ENCODE results near the gene RNF123.

The RNF123 gene

GRCh38 chr3:49652218-49652902, 37.0 kb upstream of the RNF123 start:
- Histone ChIP-seq H3K9me3 (ENCODE audit: low read length) (no peaks in the 10 kb centered on the region), H3K9ac (ENCODE audit: low read length) (no peak overlapping the region), H3K27ac (ENCODE audit: low read depth, low read length) (no peak overlapping the region), H3K4me3 (ENCODE audit: low read depth in 1 of 2, low read length in 2 of 2) (no peak overlapping the region), H3K4me1 (ENCODE audit: insufficient read depth, low read length) (no peaks in the 10 kb centered on the region), H3K27me3 (ENCODE audit: control insufficient read depth in 1 of 2, insufficient read depth in 2 of 2, low read length in 2 of 2) (peaks cover 0 to 4% of the 10 kb centered on the region in 2 donors), H3K36me3 (ENCODE audit: insufficient read depth, low read length) (no peaks in the 10 kb centered on the region)

GRCh38 chr3:49652903-49653415, 36.4 kb upstream of the RNF123 start:
- no peak overlapping the region for H3K27ac ChIP-seq (ENCODE audit: low read depth, low read length)
- H3K36me3 ChIP-seq (ENCODE audit: insufficient read depth, low read length): no peaks in the 10 kb centered on the region
- no peaks in the 10 kb centered on the region for H3K4me1 ChIP-seq (ENCODE audit: insufficient read depth, low read length)
- no peak overlapping the region for H3K4me3 ChIP-seq (ENCODE audit: low read depth in 1 of 2, low read length in 2 of 2)
- peaks cover 0 to 4% of the 10 kb centered on the region in 2 donors for H3K27me3 ChIP-seq (ENCODE audit: control insufficient read depth in 1 of 2, insufficient read depth in 2 of 2, low read length in 2 of 2)
- no peaks in the 10 kb centered on the region for H3K9me3 ChIP-seq (ENCODE audit: low read length)
- H3K9ac ChIP-seq (ENCODE audit: low read length): no peak overlapping the region

GRCh38 chr3:49653621-49654020, 35.7 kb upstream of the RNF123 start:
- no peak overlapping the region for H3K27ac ChIP-seq (ENCODE audit: low read depth, low read length)
- H3K9ac ChIP-seq (ENCODE audit: low read length): no peak overlapping the region
- no peak overlapping the region for H3K4me3 ChIP-seq (ENCODE audit: low read depth in 1 of 2, low read length in 2 of 2)
- H3K27me3 ChIP-seq (ENCODE audit: control insufficient read depth in 1 of 2, insufficient read depth in 2 of 2, low read length in 2 of 2): peaks cover 0 to 4% of the 10 kb centered on the region in 2 donors
- no peaks in the 10 kb centered on the region for H3K9me3 ChIP-seq (ENCODE audit: low read length)
- H3K4me1 ChIP-seq (ENCODE audit: insufficient read depth, low read length): no peaks in the 10 kb centered on the region
- no peaks in the 10 kb centered on the region for H3K36me3 ChIP-seq (ENCODE audit: insufficient read depth, low read length)

GRCh38 chr3:49654176-49654825, 35.1 kb upstream of the RNF123 start:
- no peak overlapping the region for H3K27ac ChIP-seq (ENCODE audit: low read depth, low read length)

GRCh38 chr3:49654955-49655556, 34.3 kb upstream of the RNF123 start:
- Histone ChIP-seq H3K4me3 (ENCODE audit: low read depth in 1 of 2, low read length in 2 of 2) (no peak overlapping the region), H3K4me1 (ENCODE audit: insufficient read depth, low read length) (no peaks in the 10 kb centered on the region), H3K9me3 (ENCODE audit: low read length) (no peaks in the 10 kb centered on the region), H3K27ac (ENCODE audit: low read depth, low read length) (no peak overlapping the region), H3K36me3 (ENCODE audit: insufficient read depth, low read length) (no peaks in the 10 kb centered on the region), H3K27me3 (ENCODE audit: control insufficient read depth in 1 of 2, insufficient read depth in 2 of 2, low read length in 2 of 2) (peaks cover 0 to 4% of the 10 kb centered on the region in 2 donors), H3K9ac (ENCODE audit: low read length) (no peak overlapping the region)

More at GRCh38 chr3:49654176-49654825, 35.1 kb upstream of the RNF123 start:
- H3K4me1 ChIP-seq (ENCODE audit: insufficient read depth, low read length): no peaks in the 10 kb centered on the region
- peaks cover 0 to 4% of the 10 kb centered on the region in 2 donors for H3K27me3 ChIP-seq (ENCODE audit: control insufficient read depth in 1 of 2, insufficient read depth in 2 of 2, low read length in 2 of 2)
- H3K9ac ChIP-seq (ENCODE audit: low read length): no peak overlapping the region
- no peaks in the 10 kb centered on the region for H3K36me3 ChIP-seq (ENCODE audit: insufficient read depth, low read length)
- no peak overlapping the region for H3K4me3 ChIP-seq (ENCODE audit: low read depth in 1 of 2, low read length in 2 of 2)
- H3K9me3 ChIP-seq (ENCODE audit: low read length): no peaks in the 10 kb centered on the region

DNA sequence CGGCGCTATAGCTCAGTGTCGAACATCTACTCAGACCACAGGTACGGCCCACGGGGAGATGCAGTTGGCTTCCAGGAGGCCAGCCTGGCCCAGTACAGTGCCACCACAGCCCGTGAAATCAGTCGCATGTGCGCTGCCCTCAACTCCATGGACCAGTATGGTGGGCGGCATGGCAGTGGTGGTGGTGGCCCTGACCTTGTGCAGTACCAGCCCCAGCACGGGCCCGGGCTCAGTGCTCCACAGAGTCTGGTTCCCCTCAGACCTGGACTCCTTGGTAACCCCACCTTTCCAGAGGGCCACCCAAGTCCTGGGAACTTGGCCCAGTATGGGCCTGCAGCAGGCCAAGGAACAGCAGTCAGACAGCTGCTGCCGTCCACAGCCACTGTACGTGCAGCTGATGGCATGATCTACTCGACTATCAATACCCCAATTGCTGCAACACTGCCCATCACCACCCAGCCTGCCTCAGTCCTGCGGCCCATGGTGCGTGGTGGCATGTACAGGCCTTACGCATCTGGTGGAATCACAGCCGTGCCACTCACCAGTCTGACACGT, 33.5 kb upstream of the RNF123 start:
- no peaks in the 10 kb centered on the region for H3K36me3 ChIP-seq (ENCODE audit: insufficient read depth, low read length)
- H3K27me3 ChIP-seq (ENCODE audit: control insufficient read depth in 1 of 2, insufficient read depth in 2 of 2, low read length in 2 of 2): peaks cover 0 to 4% of the 10 kb centered on the region in 2 donors
- no peaks in the 10 kb centered on the region for H3K9me3 ChIP-seq (ENCODE audit: low read length)
- H3K9ac ChIP-seq (ENCODE audit: low read length): no peak overlapping the region
- H3K27ac ChIP-seq (ENCODE audit: low read depth, low read length): no peak overlapping the region
- no peak overlapping the region for H3K4me3 ChIP-seq (ENCODE audit: low read depth in 1 of 2, low read length in 2 of 2)
- no peaks in the 10 kb centered on the region for H3K4me1 ChIP-seq (ENCODE audit: insufficient read depth, low read length)

DNA sequence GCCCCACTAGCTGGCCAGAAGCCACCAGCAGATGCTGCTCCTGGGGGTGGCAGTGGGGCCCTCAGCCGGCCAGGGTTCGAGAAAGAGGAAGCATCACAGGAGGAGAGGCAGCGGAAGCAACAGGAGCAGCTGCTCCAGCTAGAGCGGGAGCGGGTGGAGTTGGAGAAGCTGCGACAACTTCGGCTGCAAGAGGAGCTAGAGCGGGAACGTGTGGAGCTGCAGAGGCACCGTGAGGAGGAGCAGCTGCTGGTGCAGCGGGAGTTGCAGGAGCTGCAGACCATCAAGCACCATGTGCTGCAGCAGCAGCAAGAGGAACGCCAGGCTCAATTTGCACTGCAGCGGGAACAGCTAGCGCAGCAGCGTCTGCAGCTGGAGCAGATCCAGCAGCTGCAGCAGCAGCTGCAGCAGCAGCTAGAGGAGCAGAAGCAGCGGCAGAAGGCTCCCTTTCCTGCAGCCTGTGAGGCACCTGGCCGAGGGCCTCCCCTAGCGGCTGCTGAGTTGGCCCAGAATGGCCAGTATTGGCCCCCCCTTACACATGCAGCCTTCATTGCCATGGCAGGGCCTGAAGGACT, 32.7 kb upstream of the RNF123 start:
- Histone ChIP-seq H3K27ac (ENCODE audit: low read depth, low read length) (no peak overlapping the region), H3K27me3 (ENCODE audit: control insufficient read depth in 1 of 2, insufficient read depth in 2 of 2, low read length in 2 of 2) (peaks cover 0 to 4% of the 10 kb centered on the region in 2 donors), H3K9ac (ENCODE audit: low read length) (no peak overlapping the region), H3K4me1 (ENCODE audit: insufficient read depth, low read length) (no peaks in the 10 kb centered on the region), H3K4me3 (ENCODE audit: low read depth in 1 of 2, low read length in 2 of 2) (no peak overlapping the region), H3K36me3 (ENCODE audit: insufficient read depth, low read length) (no peaks in the 10 kb centered on the region), H3K9me3 (ENCODE audit: low read length) (no peaks in the 10 kb centered on the region)

DNA sequence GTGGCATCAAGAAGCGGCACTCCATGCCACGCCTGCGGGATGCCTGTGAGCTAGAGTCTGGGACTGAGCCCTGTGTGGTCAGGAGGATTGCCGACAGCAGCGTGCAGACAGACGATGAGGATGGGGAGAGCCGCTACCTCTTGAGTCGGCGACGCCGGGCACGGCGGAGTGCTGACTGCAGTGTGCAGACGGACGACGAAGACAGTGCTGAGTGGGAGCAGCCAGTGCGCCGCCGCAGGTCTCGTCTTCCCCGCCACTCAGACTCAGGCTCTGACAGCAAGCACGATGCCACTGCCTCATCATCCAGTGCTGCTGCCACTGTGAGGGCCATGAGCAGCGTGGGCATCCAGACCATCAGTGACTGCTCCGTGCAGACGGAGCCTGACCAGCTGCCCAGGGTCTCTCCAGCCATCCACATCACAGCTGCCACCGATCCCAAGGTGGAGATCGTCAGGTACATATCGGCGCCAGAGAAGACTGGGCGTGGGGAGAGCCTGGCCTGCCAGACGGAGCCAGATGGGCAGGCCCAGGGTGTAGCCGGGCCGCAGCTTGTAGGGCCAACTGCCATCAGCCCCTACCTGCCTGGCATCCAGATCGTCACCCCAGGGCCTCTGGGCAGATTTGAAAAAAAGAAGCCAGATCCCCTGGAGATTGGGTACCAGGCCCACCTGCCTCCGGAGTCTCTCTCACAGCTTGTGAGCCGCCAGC, 32.0 kb upstream of the RNF123 start:
- no peak overlapping the region for H3K27ac ChIP-seq (ENCODE audit: low read depth, low read length)

DNA sequence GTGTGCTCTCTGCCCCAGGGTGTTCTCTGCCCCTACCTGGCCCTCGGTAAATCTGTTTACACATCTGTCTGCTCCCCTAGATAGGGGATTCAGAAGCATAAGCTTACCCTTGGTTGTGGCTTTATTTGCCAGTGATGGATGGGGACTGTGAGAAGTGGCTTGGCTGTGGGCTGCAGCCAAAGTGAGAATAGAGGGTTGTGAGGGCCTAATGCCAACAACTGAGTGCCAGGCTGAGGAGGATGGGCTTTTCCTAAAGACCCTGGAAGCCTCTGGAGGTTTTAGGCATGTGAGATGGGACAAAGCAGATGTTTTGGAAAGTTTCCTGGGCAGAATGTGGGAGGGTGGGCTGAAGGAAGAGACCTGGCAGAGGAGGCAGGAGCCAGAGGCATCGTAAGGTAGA, 30.6 kb upstream of the RNF123 start:
- Histone ChIP-seq H3K9ac (ENCODE audit: low read length) (no peak overlapping the region), H3K4me3 (ENCODE audit: low read depth in 1 of 2, low read length in 2 of 2) (no peak overlapping the region), H3K9me3 (ENCODE audit: low read length) (no peaks in the 10 kb centered on the region), H3K27ac (ENCODE audit: low read depth, low read length) (no peak overlapping the region), H3K36me3 (ENCODE audit: insufficient read depth, low read length) (no peaks in the 10 kb centered on the region), H3K27me3 (ENCODE audit: control insufficient read depth in 1 of 2, insufficient read depth in 2 of 2, low read length in 2 of 2) (peaks cover 0 to 13% of the 10 kb centered on the region in 2 donors), H3K4me1 (ENCODE audit: insufficient read depth, low read length) (no peaks in the 10 kb centered on the region)

More for the DNA sequence above, 32.0 kb upstream of the RNF123 start:
- H3K9ac ChIP-seq (ENCODE audit: low read length): no peak overlapping the region
- H3K36me3 ChIP-seq (ENCODE audit: insufficient read depth, low read length): no peaks in the 10 kb centered on the region
- no peaks in the 10 kb centered on the region for H3K4me1 ChIP-seq (ENCODE audit: insufficient read depth, low read length)
- H3K27me3 ChIP-seq (ENCODE audit: control insufficient read depth in 1 of 2, insufficient read depth in 2 of 2, low read length in 2 of 2): peaks cover 0 to 4% of the 10 kb centered on the region in 2 donors
- H3K9me3 ChIP-seq (ENCODE audit: low read length): no peaks in the 10 kb centered on the region
- no peak overlapping the region for H3K4me3 ChIP-seq (ENCODE audit: low read depth in 1 of 2, low read length in 2 of 2)

GRCh38 chr3:49659756-49660155, 29.6 kb upstream of the RNF123 start:
- H3K9ac ChIP-seq (ENCODE audit: low read length): no peak overlapping the region
- H3K4me3 ChIP-seq (ENCODE audit: low read depth in 1 of 2, low read length in 2 of 2): no peak overlapping the region
- no peaks in the 10 kb centered on the region for H3K36me3 ChIP-seq (ENCODE audit: insufficient read depth, low read length)
- H3K4me1 ChIP-seq (ENCODE audit: insufficient read depth, low read length): no peaks in the 10 kb centered on the region
- no peak overlapping the region for H3K27ac ChIP-seq (ENCODE audit: low read depth, low read length)
- H3K27me3 ChIP-seq (ENCODE audit: control insufficient read depth in 1 of 2, insufficient read depth in 2 of 2, low read length in 2 of 2): peaks cover 0 to 13% of the 10 kb centered on the region in 2 donors
- H3K9me3 ChIP-seq (ENCODE audit: low read length): no peaks in the 10 kb centered on the region

Data from muscle layer of colon (tissue), 2 donors.